ENCODE measurements around the gene AMOTL1. TPM values are rescaled to one million over a fixed set of nuclear protein-coding genes. Genes with fewer than 3 reads are reported as not detected.
"Not testable (repeated sequence)": the region's sequence is repeated elsewhere in the genome, so short reads cannot be mapped to it uniquely, and the experiment has no call there.

The AMOTL1 gene
- polyA plus RNA-seq, 1 donor (not counting 4 experiments of a cell fraction or from before 2014, with no cell fraction given): 86.5 TPM

GRCh38 chr11:94910779-94911178 lies 142.6 kb downstream of the AMOTL1 start:
- no peak overlapping the region for H3K4me3 ChIP-seq (ENCODE audit: control insufficient read depth in 2 of 3, extremely low read depth in 1 of 3, insufficient read depth in 2 of 3, low read depth in 1 of 3, low read length in 3 of 3)
- H3K9me3 ChIP-seq (ENCODE audit: control insufficient read depth, low read depth, low read length): no peaks in the 10 kb centered on the region
- DNase-seq (ENCODE audit: low read depth, low spot score): no peak
- H3K9ac ChIP-seq (ENCODE audit: control insufficient read depth, extremely low read depth, insufficient read depth, low read length): no peak overlapping the region
- no peak overlapping the region for H3K4me2 ChIP-seq (ENCODE audit: control insufficient read depth, extremely low read depth, insufficient read depth, low read depth, low read length)
- H3K27ac ChIP-seq (ENCODE audit: control insufficient read depth, insufficient read depth, low read length): no peak overlapping the region
- no peaks in the 10 kb centered on the region for H3K27me3 ChIP-seq (ENCODE audit: control insufficient read depth, extremely low read depth, insufficient read depth, low read length)
- dilution Hi-C loops (cut with MboI; ENCODE audit: extremely low pct_ligation_motif_present, low sequenced_read_pairs): no loop called here
- no peaks in the 10 kb centered on the region for H3K9me1 ChIP-seq (ENCODE audit: control insufficient read depth, extremely low read depth, insufficient read depth, low read length)
- no peaks in the 10 kb centered on the region for H3K4me1 ChIP-seq (ENCODE audit: control insufficient read depth, extremely low read depth, insufficient read depth, low read length)
- FAIRE-seq: no peak
- no peaks in the 10 kb centered on the region for H4K20me1 ChIP-seq (ENCODE audit: control insufficient read depth, extremely low read depth, insufficient read depth, low read length)
- TF ChIP-seq, protein P1, sequence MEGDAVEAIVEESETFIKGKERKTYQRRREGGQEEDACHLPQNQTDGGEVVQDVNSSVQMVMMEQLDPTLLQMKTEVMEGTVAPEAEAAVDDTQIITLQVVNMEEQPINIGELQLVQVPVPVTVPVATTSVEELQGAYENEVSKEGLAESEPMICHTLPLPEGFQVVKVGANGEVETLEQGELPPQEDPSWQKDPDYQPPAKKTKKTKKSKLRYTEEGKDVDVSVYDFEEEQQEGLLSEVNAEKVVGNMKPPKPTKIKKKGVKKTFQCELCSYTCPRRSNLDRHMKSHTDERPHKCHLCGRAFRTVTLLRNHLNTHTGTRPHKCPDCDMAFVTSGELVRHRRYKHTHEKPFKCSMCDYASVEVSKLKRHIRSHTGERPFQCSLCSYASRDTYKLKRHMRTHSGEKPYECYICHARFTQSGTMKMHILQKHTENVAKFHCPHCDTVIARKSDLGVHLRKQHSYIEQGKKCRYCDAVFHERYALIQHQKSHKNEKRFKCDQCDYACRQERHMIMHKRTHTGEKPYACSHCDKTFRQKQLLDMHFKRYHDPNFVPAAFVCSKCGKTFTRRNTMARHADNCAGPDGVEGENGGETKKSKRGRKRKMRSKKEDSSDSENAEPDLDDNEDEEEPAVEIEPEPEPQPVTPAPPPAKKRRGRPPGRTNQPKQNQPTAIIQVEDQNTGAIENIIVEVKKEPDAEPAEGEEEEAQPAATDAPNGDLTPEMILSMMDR (optimal IDR thresholded peaks at IDR 0.05 in 1 of 3, IDR thresholded peaks at IDR 0.05 in 1 of 3, conservative IDR thresholded peaks at IDR 0.05 in 1 of 3; ENCODE audit: extremely low read depth in 1 of 3, insufficient read depth in 2 of 3, low read length in 3 of 3): no peak
- TF ChIP-seq EZH2 (IDR thresholded peaks at IDR 0.05; ENCODE audit: low read length): no peak
- H3K79me2 ChIP-seq (ENCODE audit: control insufficient read depth, insufficient read depth, low read length): no peaks in the 10 kb centered on the region
- peaks cover 3 to 13% of the 10 kb centered on the region in 2 experiments for H3K36me3 ChIP-seq (ENCODE audit: control insufficient read depth in 2 of 2, extremely low read depth in 1 of 2, insufficient read depth in 2 of 2, low read length in 2 of 2)
- no peak overlapping the region for H2AFZ ChIP-seq (ENCODE audit: control insufficient read depth, low read length)

DNA sequence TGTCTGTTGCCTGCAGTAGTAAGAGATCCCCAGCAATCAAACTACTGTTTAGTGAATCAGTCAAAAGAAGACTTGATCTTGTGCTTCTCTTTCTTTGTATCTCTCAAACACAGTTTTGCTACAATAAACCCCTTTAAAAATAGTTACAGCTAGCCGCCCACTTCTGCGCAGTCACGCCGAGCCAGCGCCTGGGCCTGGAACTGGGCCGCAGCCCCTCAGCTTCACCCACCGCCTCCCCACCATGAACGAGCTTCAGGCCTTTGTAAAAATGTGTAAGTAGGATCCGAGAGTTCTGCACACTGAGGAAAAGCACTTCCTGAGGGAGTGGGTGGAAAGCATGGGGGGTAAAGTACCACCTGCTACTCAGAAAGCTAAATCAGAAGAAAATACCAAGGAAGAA lies 144.7 kb downstream of the AMOTL1 start:
- Histone ChIP-seq H3K9me3 (ENCODE audit: control insufficient read depth, low read depth, low read length) (no peaks in the 10 kb centered on the region), H3K36me3 (ENCODE audit: control insufficient read depth in 2 of 2, extremely low read depth in 1 of 2, insufficient read depth in 2 of 2, low read length in 2 of 2) (peaks cover 3 to 9% of the 10 kb centered on the region in 2 experiments), H3K4me1 (ENCODE audit: control insufficient read depth, extremely low read depth, insufficient read depth, low read length) (no peaks in the 10 kb centered on the region), H3K4me3 (ENCODE audit: control insufficient read depth in 2 of 3, extremely low read depth in 1 of 3, insufficient read depth in 2 of 3, low read depth in 1 of 3, low read length in 3 of 3) (no peak overlapping the region), H3K79me2 (ENCODE audit: control insufficient read depth, insufficient read depth, low read length) (no peaks in the 10 kb centered on the region), H3K4me2 (ENCODE audit: control insufficient read depth, extremely low read depth, insufficient read depth, low read depth, low read length) (no peak overlapping the region), H3K9me1 (ENCODE audit: control insufficient read depth, extremely low read depth, insufficient read depth, low read length) (no peaks in the 10 kb centered on the region), H3K27ac (ENCODE audit: control insufficient read depth, insufficient read depth, low read length) (no peak overlapping the region), H3K9ac (ENCODE audit: control insufficient read depth, extremely low read depth, insufficient read depth, low read length) (no peak overlapping the region), H3K27me3 (ENCODE audit: control insufficient read depth, extremely low read depth, insufficient read depth, low read length) (no peaks in the 10 kb centered on the region), H4K20me1 (ENCODE audit: control insufficient read depth, extremely low read depth, insufficient read depth, low read length) (no peaks in the 10 kb centered on the region), H2AFZ (ENCODE audit: control insufficient read depth, low read length) (no peak overlapping the region)
- DNase-seq (ENCODE audit: low read depth, low spot score): no peak
- no peak for FAIRE-seq
- dilution Hi-C loops (cut with MboI; ENCODE audit: extremely low pct_ligation_motif_present, low sequenced_read_pairs): no loop called here
- TF ChIP-seq, protein P1 (optimal IDR thresholded peaks at IDR 0.05 in 1 of 3, IDR thresholded peaks at IDR 0.05 in 1 of 3, conservative IDR thresholded peaks at IDR 0.05 in 1 of 3; ENCODE audit: extremely low read depth in 1 of 3, insufficient read depth in 2 of 3, low read length in 3 of 3): no peak
- TF ChIP-seq EZH2 (IDR thresholded peaks at IDR 0.05; ENCODE audit: low read length): no peak

DNA sequence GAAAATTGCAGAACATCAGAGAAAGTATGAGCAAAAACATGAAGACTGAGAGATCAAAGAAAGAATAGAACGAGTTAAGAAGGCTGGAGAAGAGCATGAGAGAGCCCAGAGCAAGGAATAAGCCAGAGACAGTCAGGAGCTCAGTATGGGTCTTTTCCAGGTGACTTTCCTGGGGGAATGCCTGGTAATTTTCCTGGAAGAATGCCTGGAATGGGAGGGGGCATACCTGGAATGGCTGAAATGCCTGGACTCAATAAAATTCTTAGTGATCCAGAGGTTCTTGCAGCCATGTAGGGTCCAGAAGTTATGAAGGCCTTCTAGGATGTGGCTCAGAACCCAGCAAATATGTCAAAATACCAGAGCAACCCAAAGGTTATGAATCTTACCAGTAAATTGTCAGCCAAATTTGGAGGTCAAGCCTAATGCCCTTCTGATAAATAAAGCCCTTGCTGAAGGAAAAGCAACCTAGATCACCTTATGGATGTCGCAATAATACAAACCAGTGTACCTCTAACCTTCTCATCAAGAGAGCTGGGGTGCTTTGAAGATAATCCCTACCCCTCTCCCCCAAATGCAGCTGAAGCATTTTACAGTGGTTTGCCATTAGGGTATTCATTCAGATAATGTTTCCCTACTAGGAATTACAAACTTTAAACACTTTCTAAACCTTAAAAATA lies 145.7 kb downstream of the AMOTL1 start:
- H2AFZ ChIP-seq (ENCODE audit: control insufficient read depth, low read length); H3K9ac ChIP-seq (ENCODE audit: control insufficient read depth, extremely low read depth, insufficient read depth, low read length); H3K9me1 ChIP-seq (ENCODE audit: control insufficient read depth, extremely low read depth, insufficient read depth, low read length); DNase-seq (ENCODE audit: low read depth, low spot score); H3K4me3 ChIP-seq (ENCODE audit: control insufficient read depth in 2 of 3, extremely low read depth in 1 of 3, insufficient read depth in 2 of 3, low read depth in 1 of 3, low read length in 3 of 3); FAIRE-seq; H3K27me3 ChIP-seq (ENCODE audit: control insufficient read depth, extremely low read depth, insufficient read depth, low read length); H3K36me3 ChIP-seq (ENCODE audit: control insufficient read depth in 2 of 2, extremely low read depth in 1 of 2, insufficient read depth in 2 of 2, low read length in 2 of 2); H3K4me1 ChIP-seq (ENCODE audit: control insufficient read depth, extremely low read depth, insufficient read depth, low read length); dilution Hi-C loops (cut with MboI; ENCODE audit: extremely low pct_ligation_motif_present, low sequenced_read_pairs); H3K9me3 ChIP-seq (ENCODE audit: control insufficient read depth, low read depth, low read length); H3K79me2 ChIP-seq (ENCODE audit: control insufficient read depth, insufficient read depth, low read length); H4K20me1 ChIP-seq (ENCODE audit: control insufficient read depth, extremely low read depth, insufficient read depth, low read length); H3K27ac ChIP-seq (ENCODE audit: control insufficient read depth, insufficient read depth, low read length); H3K4me2 ChIP-seq (ENCODE audit: control insufficient read depth, extremely low read depth, insufficient read depth, low read depth, low read length): not testable (repeated sequence)

All from keratinocyte (primary cell).